HL-60 (cell line): ENCODE measurements around the gene MOB3C.

Experiments used
- GABPA ChIP-seq: IDR thresholded peaks from 2 replicates; pipeline ENCODE4 v1.6.1; 2012; ENCODE audit warnings: low read depth
- POLR2AphosphoS5 ChIP-seq: IDR thresholded peaks from 2 replicates; pipeline ENCODE4 v1.6.1; 2012; ENCODE audit warnings: low read depth
- SPI1 ChIP-seq: IDR thresholded peaks from 2 replicates; pipeline ENCODE4 v1.6.1; 2012; ENCODE audit warnings: low read depth, mild to moderate bottlenecking, borderline replicate concordance
- TF ChIP-seq, protein P1 (sequence below): IDR thresholded peaks from one replicate; pipeline ENCODE4 v1.5.1; 2011; ENCODE audit warnings: low read length, control low read depth, inconsistent platforms; ENCODE audit not compliant: insufficient read depth
- TF ChIP-seq, protein P2 (sequence below): IDR thresholded peaks from 2 replicates; pipeline ENCODE4 v1.6.1; 2012; ENCODE audit warnings: low read depth; ENCODE audit not compliant: insufficient replicate concordance

DNA sequence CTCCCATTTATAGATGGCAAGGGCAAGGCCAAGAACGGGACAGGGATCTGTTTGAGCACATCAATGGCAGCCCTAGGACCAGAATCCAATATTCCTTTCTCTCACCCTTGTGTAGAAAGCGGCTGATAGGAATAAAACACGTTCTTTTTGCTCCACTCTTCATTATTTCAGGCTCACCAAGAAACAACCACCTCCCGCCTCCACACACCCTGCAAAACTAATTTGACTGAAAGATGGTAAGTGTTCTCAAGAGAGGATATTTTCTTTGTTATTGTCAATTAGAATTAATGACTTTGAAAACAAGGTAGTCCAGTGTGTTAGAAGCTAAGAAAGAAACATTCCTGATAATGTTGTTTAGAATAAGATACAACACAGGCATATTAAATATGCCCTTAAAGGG lies 53.3 kb downstream of the MOB3C start:
- TF ChIP-seq, protein P1, sequence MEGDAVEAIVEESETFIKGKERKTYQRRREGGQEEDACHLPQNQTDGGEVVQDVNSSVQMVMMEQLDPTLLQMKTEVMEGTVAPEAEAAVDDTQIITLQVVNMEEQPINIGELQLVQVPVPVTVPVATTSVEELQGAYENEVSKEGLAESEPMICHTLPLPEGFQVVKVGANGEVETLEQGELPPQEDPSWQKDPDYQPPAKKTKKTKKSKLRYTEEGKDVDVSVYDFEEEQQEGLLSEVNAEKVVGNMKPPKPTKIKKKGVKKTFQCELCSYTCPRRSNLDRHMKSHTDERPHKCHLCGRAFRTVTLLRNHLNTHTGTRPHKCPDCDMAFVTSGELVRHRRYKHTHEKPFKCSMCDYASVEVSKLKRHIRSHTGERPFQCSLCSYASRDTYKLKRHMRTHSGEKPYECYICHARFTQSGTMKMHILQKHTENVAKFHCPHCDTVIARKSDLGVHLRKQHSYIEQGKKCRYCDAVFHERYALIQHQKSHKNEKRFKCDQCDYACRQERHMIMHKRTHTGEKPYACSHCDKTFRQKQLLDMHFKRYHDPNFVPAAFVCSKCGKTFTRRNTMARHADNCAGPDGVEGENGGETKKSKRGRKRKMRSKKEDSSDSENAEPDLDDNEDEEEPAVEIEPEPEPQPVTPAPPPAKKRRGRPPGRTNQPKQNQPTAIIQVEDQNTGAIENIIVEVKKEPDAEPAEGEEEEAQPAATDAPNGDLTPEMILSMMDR, result no peak
- TF ChIP-seq POLR2AphosphoS5 (no peak), SPI1 (no peak), GABPA (no peak)
- TF ChIP-seq, protein P2, sequence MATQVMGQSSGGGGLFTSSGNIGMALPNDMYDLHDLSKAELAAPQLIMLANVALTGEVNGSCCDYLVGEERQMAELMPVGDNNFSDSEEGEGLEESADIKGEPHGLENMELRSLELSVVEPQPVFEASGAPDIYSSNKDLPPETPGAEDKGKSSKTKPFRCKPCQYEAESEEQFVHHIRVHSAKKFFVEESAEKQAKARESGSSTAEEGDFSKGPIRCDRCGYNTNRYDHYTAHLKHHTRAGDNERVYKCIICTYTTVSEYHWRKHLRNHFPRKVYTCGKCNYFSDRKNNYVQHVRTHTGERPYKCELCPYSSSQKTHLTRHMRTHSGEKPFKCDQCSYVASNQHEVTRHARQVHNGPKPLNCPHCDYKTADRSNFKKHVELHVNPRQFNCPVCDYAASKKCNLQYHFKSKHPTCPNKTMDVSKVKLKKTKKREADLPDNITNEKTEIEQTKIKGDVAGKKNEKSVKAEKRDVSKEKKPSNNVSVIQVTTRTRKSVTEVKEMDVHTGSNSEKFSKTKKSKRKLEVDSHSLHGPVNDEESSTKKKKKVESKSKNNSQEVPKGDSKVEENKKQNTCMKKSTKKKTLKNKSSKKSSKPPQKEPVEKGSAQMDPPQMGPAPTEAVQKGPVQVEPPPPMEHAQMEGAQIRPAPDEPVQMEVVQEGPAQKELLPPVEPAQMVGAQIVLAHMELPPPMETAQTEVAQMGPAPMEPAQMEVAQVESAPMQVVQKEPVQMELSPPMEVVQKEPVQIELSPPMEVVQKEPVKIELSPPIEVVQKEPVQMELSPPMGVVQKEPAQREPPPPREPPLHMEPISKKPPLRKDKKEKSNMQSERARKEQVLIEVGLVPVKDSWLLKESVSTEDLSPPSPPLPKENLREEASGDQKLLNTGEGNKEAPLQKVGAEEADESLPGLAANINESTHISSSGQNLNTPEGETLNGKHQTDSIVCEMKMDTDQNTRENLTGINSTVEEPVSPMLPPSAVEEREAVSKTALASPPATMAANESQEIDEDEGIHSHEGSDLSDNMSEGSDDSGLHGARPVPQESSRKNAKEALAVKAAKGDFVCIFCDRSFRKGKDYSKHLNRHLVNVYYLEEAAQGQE, result no peak
